NCI-H2029 (cell line): ENCODE measurements around the gene PPP5C.
A peak's percentile ranks its signal among the peaks of the same experiment; 100 is the strongest.

Experiments used
- DNase-seq: peaks from one replicate; lab custom pipeline; 2025; lab: John Stamatoyannopoulos, UW

Gene PPP5C

DNA sequence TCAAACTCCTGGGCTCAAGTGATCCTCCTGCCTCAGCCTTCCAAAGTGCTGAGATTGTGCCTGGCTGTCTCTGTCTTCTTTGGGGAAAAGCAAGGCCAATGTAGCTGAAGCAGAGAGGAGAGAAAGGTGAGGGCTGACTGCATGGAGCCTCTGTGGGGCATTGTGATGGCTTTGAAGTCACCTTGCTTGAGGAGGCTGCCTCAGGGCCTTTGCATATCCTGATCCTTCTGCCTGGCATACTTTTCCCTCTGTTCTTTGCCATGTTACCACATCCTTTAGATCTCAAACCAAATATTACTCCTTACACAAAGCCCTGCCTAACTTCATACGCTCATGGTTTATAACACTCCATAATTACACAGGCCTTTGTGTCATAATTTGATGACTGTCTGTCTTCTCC is 9.4 kb upstream of the PPP5C start:
- no peak for DNase-seq

GRCh38 chr19:46339446-46339845 is 7.4 kb upstream of the PPP5C start:
- no peak for DNase-seq

DNA sequence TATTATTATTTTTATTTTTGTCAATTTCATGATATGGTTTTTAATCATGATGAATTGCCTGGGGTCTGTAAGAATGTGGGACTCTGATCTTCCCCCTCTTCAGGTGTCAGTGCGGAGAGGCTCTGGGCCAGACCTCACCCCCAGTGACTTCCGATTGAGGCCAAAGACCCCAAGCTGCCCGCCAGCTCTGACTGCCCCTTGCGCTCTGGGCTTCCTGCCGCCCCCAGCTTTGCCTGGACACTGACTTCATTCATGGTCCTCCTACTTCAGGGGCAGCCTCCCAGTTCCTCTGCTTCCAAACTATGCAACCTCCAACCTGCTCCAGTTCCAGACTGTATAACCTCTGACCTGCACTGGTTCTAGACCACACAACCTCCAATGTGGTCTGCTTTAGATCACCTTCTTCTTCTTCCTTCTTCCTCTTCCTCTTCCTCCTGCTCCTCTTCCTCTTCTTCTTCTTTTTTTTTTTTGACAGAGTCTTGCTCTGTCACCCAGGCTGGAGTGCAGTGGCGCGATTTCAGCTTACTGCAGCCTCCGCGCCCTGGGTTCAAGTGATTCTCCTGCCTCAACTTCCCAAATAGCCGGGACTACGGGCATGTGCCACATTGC is 6.7 kb upstream of the PPP5C start:
- no peak for DNase-seq

- no peak for DNase-seq
Observed at GRCh38 chr19:46341937-46342336, 5.0 kb upstream of the PPP5C start.

DNA sequence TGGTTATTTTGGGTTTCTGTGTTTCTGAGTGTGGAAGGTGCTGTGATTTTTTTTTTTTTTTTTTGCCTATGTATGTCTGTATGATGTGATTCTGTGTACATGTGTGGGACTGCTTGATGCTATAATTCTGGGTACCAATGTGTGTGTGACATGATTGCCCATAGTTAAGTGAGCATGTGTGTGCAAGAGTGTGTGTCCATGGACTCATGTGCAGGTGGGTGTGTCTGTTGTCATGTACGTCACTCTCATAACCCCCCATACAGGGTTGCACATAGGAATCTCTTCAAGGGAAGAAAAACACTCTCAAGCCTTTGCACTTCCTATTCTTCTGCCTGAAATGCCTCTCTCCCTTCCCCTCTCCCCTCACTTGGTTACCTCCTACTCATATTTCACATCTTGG is 2.5 kb upstream of the PPP5C start:
- DNase-seq = no peak

DNA sequence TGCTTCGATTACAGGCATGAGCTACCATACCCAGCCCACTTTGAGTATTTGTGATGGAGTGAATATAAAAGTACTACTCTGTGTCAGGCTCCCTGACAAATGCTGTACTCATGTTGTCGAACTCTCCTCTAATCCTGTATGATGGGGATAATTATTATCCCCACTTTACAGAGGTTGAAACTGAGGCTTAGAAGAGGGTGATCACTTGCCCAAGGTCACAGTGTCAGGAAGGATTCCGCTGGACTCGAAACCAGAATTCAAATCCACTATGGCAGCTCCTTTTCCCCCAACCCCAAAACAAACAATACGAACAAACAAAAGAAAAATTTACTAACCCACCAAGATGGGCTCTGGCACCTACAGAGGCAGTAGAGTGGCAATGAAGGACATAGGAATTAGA is 1.7 kb upstream of the PPP5C start:
- no peak for DNase-seq

GRCh38 chr19:46347572-46347883 is 641 bp downstream of the PPP5C start:
- no peak for DNase-seq

GRCh38 chr19:46347985-46348384 is 1.1 kb downstream of the PPP5C start:
- no peak for DNase-seq

GRCh38 chr19:46349311-46349993 is 2.6 kb downstream of the PPP5C start:
- DNase-seq = peak; percentile 38

GRCh38 chr19:46350029-46350757 is 3.3 kb downstream of the PPP5C start:
- no peak for DNase-seq

DNA sequence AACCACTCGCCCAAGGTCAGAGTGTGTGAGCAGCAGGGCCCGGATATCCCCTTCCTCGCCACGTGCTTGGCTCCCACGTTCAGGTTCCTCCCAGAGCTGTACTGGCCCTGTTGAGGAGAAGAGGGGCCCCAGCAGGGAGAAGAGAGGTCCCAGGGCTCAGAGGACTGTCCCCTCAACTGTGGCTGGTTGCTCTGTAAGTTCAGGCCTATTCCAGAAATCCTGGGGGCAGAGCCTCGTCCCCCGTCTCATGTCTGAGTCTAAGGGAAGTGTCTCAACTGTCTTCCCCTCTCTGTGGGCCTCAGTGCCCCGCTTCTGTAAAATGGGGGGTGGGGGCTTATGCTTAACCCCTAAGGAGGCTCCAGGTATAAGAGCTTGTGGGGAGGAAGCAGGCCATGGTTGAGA is 3.9 kb downstream of the PPP5C start:
- no peak for DNase-seq

- peak; percentile 31 for DNase-seq
Observed at GRCh38 chr19:46351241-46352041, 4.6 kb downstream of the PPP5C start.

- peak; percentile 68 for DNase-seq
Observed at GRCh38 chr19:46353730-46354528, 7.0 kb downstream of the PPP5C start.

GRCh38 chr19:46355234-46356148 is 8.6 kb downstream of the PPP5C start:
- no peak for DNase-seq

- no peak for DNase-seq
Observed at GRCh38 chr19:46356149-46357055, 9.5 kb downstream of the PPP5C start.

DNA sequence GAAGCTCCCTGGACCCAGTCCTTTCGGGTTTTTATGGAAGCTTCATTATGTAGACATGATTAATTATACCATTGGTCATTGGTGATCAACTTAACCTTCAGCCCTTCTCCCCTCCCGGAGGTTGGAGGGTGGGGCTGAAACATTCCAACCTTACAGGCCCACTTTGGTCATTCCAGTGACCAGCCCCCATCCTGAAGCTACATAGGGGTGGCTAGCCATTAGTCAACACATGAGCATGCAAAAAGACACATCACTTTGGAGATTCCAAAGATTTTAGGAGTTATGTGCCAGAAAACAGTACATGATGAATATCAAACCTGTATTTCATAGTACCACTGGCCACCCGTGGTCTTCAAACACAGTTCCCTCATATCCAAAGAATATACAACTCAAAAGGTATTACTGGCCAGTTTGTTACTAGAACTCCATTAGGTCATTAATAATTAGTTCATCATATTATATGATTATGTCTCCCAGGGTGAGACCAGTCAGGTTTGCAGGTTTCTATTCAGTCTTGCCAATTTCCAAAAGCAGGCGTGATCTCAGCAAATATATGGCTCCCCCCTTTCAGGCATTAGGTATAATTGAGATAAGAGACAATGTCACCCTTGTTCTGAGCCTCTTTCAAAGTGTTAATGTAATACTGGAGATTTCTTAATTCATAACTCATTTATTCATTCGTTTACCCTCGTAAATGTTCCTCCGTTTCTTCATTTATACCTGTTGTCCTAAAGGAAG is 11.1 kb downstream of the PPP5C start:
- DNase-seq = no peak

GRCh38 chr19:46361915-46362314 is 15.0 kb downstream of the PPP5C start:
- DNase-seq = no peak

DNA sequence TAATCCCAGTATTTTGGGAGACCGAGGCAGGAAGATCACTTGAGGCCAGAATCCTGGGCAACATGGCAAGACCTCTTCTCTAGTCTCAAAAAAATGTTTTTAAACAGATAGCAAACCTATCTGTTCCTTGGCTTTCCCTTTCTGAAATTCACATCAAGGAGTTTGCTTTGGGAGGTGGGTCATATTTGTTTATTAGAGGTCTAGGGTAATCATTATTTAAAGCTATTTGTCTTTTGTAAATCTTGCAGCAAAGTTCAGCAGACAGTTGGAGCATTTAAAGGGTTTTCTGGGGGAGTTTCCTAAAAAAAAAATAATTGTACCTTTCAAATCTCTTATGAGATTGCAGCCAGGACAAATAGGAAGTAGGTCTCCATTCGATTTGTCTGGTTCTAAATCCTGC is 17.5 kb downstream of the PPP5C start:
- DNase-seq = no peak

DNA sequence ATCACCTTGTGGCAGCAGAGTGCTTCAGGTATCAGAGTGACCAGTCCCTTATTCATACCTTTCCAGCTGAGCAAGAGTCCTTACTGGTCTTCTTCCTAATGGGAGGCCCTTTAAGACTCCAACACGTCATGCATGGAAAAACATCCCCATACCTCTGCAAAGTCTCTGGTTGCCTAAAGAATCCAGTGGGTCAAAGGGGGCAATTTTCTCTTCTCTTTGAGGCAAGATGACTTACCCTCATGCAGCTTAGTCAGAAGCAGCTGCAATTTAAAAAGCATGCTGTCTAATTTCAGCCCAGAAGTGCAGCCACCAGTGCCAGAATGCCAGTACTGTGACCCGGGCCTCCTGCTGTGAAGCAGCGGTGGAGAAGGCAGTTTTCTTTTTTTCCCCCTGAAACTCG is 18.7 kb downstream of the PPP5C start:
- DNase-seq = no peak
